ENCODE data around the gene SORT1.

DNA sequence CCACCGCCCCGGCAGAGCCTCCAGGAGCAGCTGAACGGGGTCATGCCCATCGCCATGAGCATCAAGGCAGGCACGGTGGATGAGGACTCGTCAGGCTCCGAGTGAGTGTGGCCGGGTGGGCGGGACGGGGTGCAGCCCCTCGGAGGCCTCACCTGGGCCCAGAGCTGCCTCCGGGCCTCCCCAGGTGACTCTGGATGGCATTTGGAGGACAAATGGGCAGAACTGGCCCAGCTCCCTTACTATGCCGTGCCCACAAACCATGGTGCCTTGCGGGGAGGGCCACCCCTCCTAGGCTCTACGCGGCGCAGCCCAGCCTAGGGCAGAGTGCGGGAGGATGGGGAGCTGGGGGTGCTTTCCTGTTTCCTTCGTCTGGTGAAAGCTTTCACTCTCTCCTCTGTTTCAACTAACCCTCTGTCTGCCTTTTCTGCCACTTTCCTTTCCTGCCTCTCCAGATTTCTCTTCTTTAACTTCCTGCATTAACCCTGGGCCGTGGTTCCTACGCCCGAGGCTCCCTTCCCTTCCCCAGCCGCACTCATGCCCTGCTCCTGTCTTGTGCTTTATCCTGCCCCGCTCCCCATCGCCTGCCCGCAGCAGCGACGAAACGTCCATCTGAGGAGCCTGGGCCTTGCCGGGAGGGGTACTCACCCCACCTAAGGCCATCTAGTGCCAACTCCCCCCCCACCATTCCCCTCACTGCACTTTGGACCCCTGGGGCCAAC, 124.0 kb downstream of the SORT1 start:
- no peak for TF ChIP-seq POLR2A (IDR thresholded peaks at IDR 0.05)
- TF ChIP-seq, protein P1, sequence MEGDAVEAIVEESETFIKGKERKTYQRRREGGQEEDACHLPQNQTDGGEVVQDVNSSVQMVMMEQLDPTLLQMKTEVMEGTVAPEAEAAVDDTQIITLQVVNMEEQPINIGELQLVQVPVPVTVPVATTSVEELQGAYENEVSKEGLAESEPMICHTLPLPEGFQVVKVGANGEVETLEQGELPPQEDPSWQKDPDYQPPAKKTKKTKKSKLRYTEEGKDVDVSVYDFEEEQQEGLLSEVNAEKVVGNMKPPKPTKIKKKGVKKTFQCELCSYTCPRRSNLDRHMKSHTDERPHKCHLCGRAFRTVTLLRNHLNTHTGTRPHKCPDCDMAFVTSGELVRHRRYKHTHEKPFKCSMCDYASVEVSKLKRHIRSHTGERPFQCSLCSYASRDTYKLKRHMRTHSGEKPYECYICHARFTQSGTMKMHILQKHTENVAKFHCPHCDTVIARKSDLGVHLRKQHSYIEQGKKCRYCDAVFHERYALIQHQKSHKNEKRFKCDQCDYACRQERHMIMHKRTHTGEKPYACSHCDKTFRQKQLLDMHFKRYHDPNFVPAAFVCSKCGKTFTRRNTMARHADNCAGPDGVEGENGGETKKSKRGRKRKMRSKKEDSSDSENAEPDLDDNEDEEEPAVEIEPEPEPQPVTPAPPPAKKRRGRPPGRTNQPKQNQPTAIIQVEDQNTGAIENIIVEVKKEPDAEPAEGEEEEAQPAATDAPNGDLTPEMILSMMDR (IDR thresholded peaks at IDR 0.05) = no peak

Measured in Peyer's patch (tissue), 4 donors.